Activated CD4-positive, alpha-beta T cell treated with anti-CD3 and anti-CD28 coated beads for 36 hours (primary cell): ENCODE results near the gene GARIN5A. TPM values are rescaled to one million over a fixed set of nuclear protein-coding genes. Genes with fewer than 3 reads are reported as not detected.

Source experiments
- ATAC-seq: fragments of 200-7000 bp; cut with Tn5 transposase; one replicate; pipeline ENCODE4 v1.10.0; 2021; ENCODE audit warnings: mild to moderate bottlenecking, moderate library complexity
- CTCF ChIA-PET: fragments of 350-600 bp; sonication (Branson Sonifier 250); formaldehyde crosslinking; loops from one replicate; lab custom pipeline; 2021; ENCODE audit warnings: antibody characterized with exemption; lab: Charles Lee
- POLR2A ChIA-PET: fragments of 350-600 bp; sonication (Branson Sonifier 250); formaldehyde crosslinking; loops from one replicate; lab custom pipeline; 2021; ENCODE audit warnings: antibody characterized with exemption, inconsistent platforms; lab: Charles Lee
- DNase-seq: peaks from one replicate; pipeline ENCODE4 v3.0.0-alpha.2; 2020
- H3K27ac Mint-ChIP-seq: one replicate; pipeline ENCODE4 v1.8.0; 2021; ENCODE audit warnings: mixed read lengths
- H3K27me3 Mint-ChIP-seq: one replicate; pipeline ENCODE4 v1.8.0; 2021; ENCODE audit warnings: mixed read lengths
- H3K36me3 Mint-ChIP-seq: one replicate; pipeline ENCODE4 v1.8.0; 2021; ENCODE audit warnings: low read depth, mixed read lengths
- H3K4me1 Mint-ChIP-seq: one replicate; pipeline ENCODE4 v1.8.0; 2021; ENCODE audit warnings: mixed read lengths
- H3K4me3 Mint-ChIP-seq: one replicate; pipeline ENCODE4 v1.8.0; 2021; ENCODE audit warnings: mild to moderate bottlenecking, moderate library complexity, mixed read lengths
- H3K9me3 Mint-ChIP-seq: one replicate; pipeline ENCODE4 v1.8.0; 2021; ENCODE audit warnings: low read depth, mixed read lengths
- intact Hi-C, 2 experiments: fragments of 100-400 bp; cut with DNase I in 1 of 2; cut with micrococcal nuclease in 1 of 2; formaldehyde crosslinking; loops; one replicate each; pipeline versions ENCODE4 v1.14.2 to v1.15.1; 2022 to 2024; cut with DNase I, micrococcal nuclease
- total RNA-seq, 2 experiments: library from RNA; stranded (reverse); gene quantifications; one replicate each; pipeline ENCODE4 v1.2.3, GENCODE V29; 2021

Gene GARIN5A
- total RNA-seq, 2 experiments from 2014 or later = 0.48 to 0.58 TPM

- no peak for ATAC-seq
- CTCF ChIA-PET = no interaction called here
- H3K36me3 Mint-ChIP-seq = no peaks in the 10 kb centered on the region
- POLR2A ChIA-PET = interaction anchor here (0.6 kb wide), 1 partner anchor 10 kb away, joined by 8 read pairs; no protein-coding TSS in a partner anchor
- no peaks in the 10 kb centered on the region for H3K9me3 Mint-ChIP-seq
- H3K27me3 Mint-ChIP-seq = no peaks in the 10 kb centered on the region
- no peak for DNase-seq
- peaks cover 22% of the 10 kb centered on the region for H3K4me1 Mint-ChIP-seq
- H3K27ac Mint-ChIP-seq = no peak overlapping the region
- H3K4me3 Mint-ChIP-seq = no peak overlapping the region
- intact Hi-C loops = no loop called here
These were observed 18.4 kb upstream of the GARIN5A start for GRCh38 chr19:50495020-50495531.

GRCh38 chr19:50494186-50495019 lies 17.8 kb upstream of the GARIN5A start:
- Mint-ChIP-seq H3K27me3 (no peaks in the 10 kb centered on the region), H3K4me1 (peaks cover 22% of the 10 kb centered on the region), H3K27ac (no peak overlapping the region), H3K36me3 (no peaks in the 10 kb centered on the region), H3K9me3 (no peaks in the 10 kb centered on the region), H3K4me3 (no peak overlapping the region)
- ChIA-PET POLR2A (interaction anchor here (0.6 kb wide), 1 partner anchor 10 kb away, joined by 8 read pairs; no protein-coding TSS in a partner anchor), CTCF (no interaction called here)
- no peak for ATAC-seq
- intact Hi-C loops = no loop called here
- no peak for DNase-seq

- H3K27me3 Mint-ChIP-seq = no peaks in the 10 kb centered on the region
- POLR2A ChIA-PET = no interaction called here
- no peak overlapping the region for H3K4me3 Mint-ChIP-seq
- intact Hi-C loops = no loop called here
- CTCF ChIA-PET = no interaction called here
- peaks cover 25% of the 10 kb centered on the region for H3K4me1 Mint-ChIP-seq
- no peak overlapping the region for H3K27ac Mint-ChIP-seq
- H3K36me3 Mint-ChIP-seq = no peaks in the 10 kb centered on the region
- DNase-seq (no peak), ATAC-seq (no peak)
- H3K9me3 Mint-ChIP-seq = no peaks in the 10 kb centered on the region
These were observed 16.5 kb upstream of the GARIN5A start for GRCh38 chr19:50493171-50493570.

GRCh38 chr19:50492303-50493052 lies 15.8 kb upstream of the GARIN5A start:
- ATAC-seq (peak; percentile 96), DNase-seq (peak; percentile 64)
- H3K27me3 Mint-ChIP-seq = no peaks in the 10 kb centered on the region
- H3K4me3 Mint-ChIP-seq = no peak overlapping the region
- no peaks in the 10 kb centered on the region for H3K36me3 Mint-ChIP-seq
- intact Hi-C loops = no loop called here
- peak overlapping the region; percentile 39 for H3K27ac Mint-ChIP-seq
- H3K4me1 Mint-ChIP-seq = peaks cover 25% of the 10 kb centered on the region
- H3K9me3 Mint-ChIP-seq = no peaks in the 10 kb centered on the region
- ChIA-PET POLR2A (no interaction called here), CTCF (no interaction called here)

GRCh38 chr19:50490991-50491472 lies 14.4 kb upstream of the GARIN5A start:
- no peaks in the 10 kb centered on the region for H3K27me3 Mint-ChIP-seq
- H3K36me3 Mint-ChIP-seq = peaks cover 6% of the 10 kb centered on the region
- H3K4me3 Mint-ChIP-seq = no peak overlapping the region
- ATAC-seq (no peak), DNase-seq (no peak)
- POLR2A ChIA-PET = no interaction called here
- CTCF ChIA-PET = no interaction called here
- H3K27ac Mint-ChIP-seq = no peak overlapping the region
- intact Hi-C loops = no loop called here
- peaks cover 31% of the 10 kb centered on the region for H3K4me1 Mint-ChIP-seq
- peaks cover 3% of the 10 kb centered on the region for H3K9me3 Mint-ChIP-seq

- Mint-ChIP-seq H3K4me1 (peaks cover 31% of the 10 kb centered on the region), H3K36me3 (peaks cover 11% of the 10 kb centered on the region), H3K27me3 (no peaks in the 10 kb centered on the region), H3K9me3 (peaks cover 3% of the 10 kb centered on the region), H3K27ac (no peak overlapping the region), H3K4me3 (no peak overlapping the region)
- intact Hi-C loops = no loop called here
- POLR2A ChIA-PET = no interaction called here
- DNase-seq (no peak), ATAC-seq (no peak)
- CTCF ChIA-PET = interaction anchor here (0.6 kb wide), 1 partner anchor 225 kb away, joined by 3 read pairs; no protein-coding TSS in a partner anchor
These were observed 13.8 kb upstream of the GARIN5A start for GRCh38 chr19:50490411-50490811.

- CTCF ChIA-PET = no interaction called here
These were observed 12.9 kb upstream of the GARIN5A start for GRCh38 chr19:50489461-50490011.

GRCh38 chr19:50488389-50489194 lies 11.9 kb upstream of the GARIN5A start:
- ATAC-seq (no peak), DNase-seq (no peak)
- POLR2A ChIA-PET = interaction anchor here (0.6 kb wide), 1 partner anchor 75 kb away, joined by 3 read pairs; no protein-coding TSS in a partner anchor
- Mint-ChIP-seq H3K27me3 (no peaks in the 10 kb centered on the region), H3K4me3 (no peak overlapping the region), H3K9me3 (peaks cover 3% of the 10 kb centered on the region), H3K27ac (no peak overlapping the region), H3K4me1 (peaks cover 31% of the 10 kb centered on the region), H3K36me3 (peaks cover 14% of the 10 kb centered on the region)
- CTCF ChIA-PET = interaction anchor here (1.9 kb wide), 1 partner anchor 28 kb away, joined by 4 read pairs; no protein-coding TSS in a partner anchor
- intact Hi-C loops = loop anchor here in 1 of 2 experiments (5.0 kb wide), 1 partner anchor 69 kb away; no protein-coding TSS in a partner anchor

More at GRCh38 chr19:50489461-50490011, 12.9 kb upstream of the GARIN5A start:
- peaks cover 31% of the 10 kb centered on the region for H3K4me1 Mint-ChIP-seq
- no peak overlapping the region for H3K4me3 Mint-ChIP-seq
- POLR2A ChIA-PET = no interaction called here
- no peaks in the 10 kb centered on the region for H3K27me3 Mint-ChIP-seq
- peaks cover 3% of the 10 kb centered on the region for H3K9me3 Mint-ChIP-seq
- intact Hi-C loops = loop anchor here in 1 of 2 experiments (5.0 kb wide), 1 partner anchor 68 kb away; no protein-coding TSS in a partner anchor
- DNase-seq (no peak), ATAC-seq (no peak)
- no peak overlapping the region for H3K27ac Mint-ChIP-seq
- H3K36me3 Mint-ChIP-seq = peaks cover 14% of the 10 kb centered on the region

- Mint-ChIP-seq H3K4me1 (peaks cover 25% of the 10 kb centered on the region), H3K36me3 (peaks cover 22% of the 10 kb centered on the region), H3K27me3 (no peaks in the 10 kb centered on the region), H3K27ac (no peak overlapping the region), H3K9me3 (peaks cover 3% of the 10 kb centered on the region), H3K4me3 (no peak overlapping the region)
- ATAC-seq (peak; percentile 52), DNase-seq (peak; percentile 87)
- intact Hi-C loops = loop anchor here in 1 of 2 experiments (5.0 kb wide), 1 partner anchor 70 kb away; no protein-coding TSS in a partner anchor
- ChIA-PET CTCF (interaction anchor here (0.6 to 1.9 kb wide), 8 partner anchors 27 to 432 kb away, joined by 3 to 4 read pairs (median 3); no protein-coding TSS in a partner anchor), POLR2A (interaction anchor here (0.5 to 0.6 kb wide), 2 partner anchors 34 to 396 kb away, joined by 3 to 5 read pairs; no protein-coding TSS in a partner anchor)
These were observed 10.3 kb upstream of the GARIN5A start for GRCh38 chr19:50486823-50487515.
